ENCODE results near the gene MPIG6B.

GRCh38 chr6:31712296-31712695, 10.9 kb upstream of the MPIG6B start:
- TF ChIP-seq CTCF (IDR thresholded peaks at IDR 0.05; ENCODE audit: borderline replicate concordance, extremely low read depth, low read length, poor library complexity, severe bottlenecking) = peak; percentile 48
- TF ChIP-seq EZH2 (IDR thresholded peaks at IDR 0.05; ENCODE audit: borderline replicate concordance, low read depth, low read length, severe bottlenecking) = no peak
